Ishikawa (cell line): ENCODE results near the gene LRRC30.

Experiments used
- CEBPB ChIP-seq: IDR thresholded peaks from 2 replicates; pipeline ENCODE4 v1.6.1; 2012
- CREB1 ChIP-seq: IDR thresholded peaks from 2 replicates; pipeline ENCODE4 v1.6.1; 2012; ENCODE audit warnings: low read depth
- EGR1 ChIP-seq: IDR thresholded peaks from 2 replicates; pipeline ENCODE4 v1.6.1; 2012
- EP300 ChIP-seq: IDR thresholded peaks from 2 replicates; pipeline ENCODE4 v1.6.1; 2012; ENCODE audit warnings: borderline replicate concordance
- NFIC ChIP-seq: IDR thresholded peaks from 2 replicates; pipeline ENCODE4 v1.6.1; 2012
- RAD21 ChIP-seq: IDR thresholded peaks from 2 replicates; pipeline ENCODE4 v1.6.1; 2012; ENCODE audit warnings: low read depth
- TAF1 ChIP-seq: IDR thresholded peaks from 2 replicates; pipeline ENCODE4 v1.6.1; 2012; ENCODE audit warnings: low read depth, mild to moderate bottlenecking
- TCF12 ChIP-seq: IDR thresholded peaks from 2 replicates; pipeline ENCODE4 v1.6.1; 2012; ENCODE audit warnings: low read depth
- YY1 ChIP-seq: IDR thresholded peaks from 2 replicates; pipeline ENCODE4 v1.6.1; 2012; ENCODE audit warnings: low read depth
- ZBTB7A ChIP-seq: IDR thresholded peaks from 2 replicates; pipeline ENCODE4 v1.6.1; 2012; ENCODE audit warnings: low read depth
- TF ChIP-seq, protein P1 (sequence below): IDR thresholded peaks from 2 replicates; pipeline ENCODE4 v1.6.1; 2012; ENCODE audit warnings: low read depth, mild to moderate bottlenecking
- TF ChIP-seq, protein P2 (sequence below): IDR thresholded peaks from 2 replicates; pipeline ENCODE4 v1.6.1; 2012
- TF ChIP-seq, protein P3 (sequence below): IDR thresholded peaks from 2 replicates; pipeline ENCODE4 v1.6.1; 2012

DNA sequence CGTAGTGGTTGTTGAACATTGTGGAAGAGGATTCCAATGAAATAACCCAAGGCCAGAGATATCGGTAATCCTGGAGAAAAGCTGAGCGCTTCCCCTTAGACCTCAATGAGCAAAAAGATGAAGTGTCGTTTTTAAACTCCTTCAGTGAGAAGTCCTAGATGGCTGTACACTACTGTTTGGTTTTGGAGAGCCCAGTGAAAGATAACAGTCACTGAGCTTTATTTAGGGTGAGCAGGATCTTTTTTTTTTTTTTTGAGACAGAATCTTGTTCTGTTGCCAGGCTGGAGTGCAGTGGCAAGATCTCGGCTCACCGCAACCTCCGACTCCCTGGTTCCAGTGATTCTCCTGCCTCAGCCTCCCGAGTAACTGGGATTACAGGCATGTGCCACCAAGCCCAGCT, 24.2 kb downstream of the LRRC30 start:
- TF ChIP-seq CEBPB (no peak), TCF12 (no peak), EGR1 (no peak), EP300 (no peak), YY1 (no peak), CREB1 (no peak), RAD21 (no peak), TAF1 (no peak), ZBTB7A (no peak), NFIC (no peak)
- TF ChIP-seq, protein P1, sequence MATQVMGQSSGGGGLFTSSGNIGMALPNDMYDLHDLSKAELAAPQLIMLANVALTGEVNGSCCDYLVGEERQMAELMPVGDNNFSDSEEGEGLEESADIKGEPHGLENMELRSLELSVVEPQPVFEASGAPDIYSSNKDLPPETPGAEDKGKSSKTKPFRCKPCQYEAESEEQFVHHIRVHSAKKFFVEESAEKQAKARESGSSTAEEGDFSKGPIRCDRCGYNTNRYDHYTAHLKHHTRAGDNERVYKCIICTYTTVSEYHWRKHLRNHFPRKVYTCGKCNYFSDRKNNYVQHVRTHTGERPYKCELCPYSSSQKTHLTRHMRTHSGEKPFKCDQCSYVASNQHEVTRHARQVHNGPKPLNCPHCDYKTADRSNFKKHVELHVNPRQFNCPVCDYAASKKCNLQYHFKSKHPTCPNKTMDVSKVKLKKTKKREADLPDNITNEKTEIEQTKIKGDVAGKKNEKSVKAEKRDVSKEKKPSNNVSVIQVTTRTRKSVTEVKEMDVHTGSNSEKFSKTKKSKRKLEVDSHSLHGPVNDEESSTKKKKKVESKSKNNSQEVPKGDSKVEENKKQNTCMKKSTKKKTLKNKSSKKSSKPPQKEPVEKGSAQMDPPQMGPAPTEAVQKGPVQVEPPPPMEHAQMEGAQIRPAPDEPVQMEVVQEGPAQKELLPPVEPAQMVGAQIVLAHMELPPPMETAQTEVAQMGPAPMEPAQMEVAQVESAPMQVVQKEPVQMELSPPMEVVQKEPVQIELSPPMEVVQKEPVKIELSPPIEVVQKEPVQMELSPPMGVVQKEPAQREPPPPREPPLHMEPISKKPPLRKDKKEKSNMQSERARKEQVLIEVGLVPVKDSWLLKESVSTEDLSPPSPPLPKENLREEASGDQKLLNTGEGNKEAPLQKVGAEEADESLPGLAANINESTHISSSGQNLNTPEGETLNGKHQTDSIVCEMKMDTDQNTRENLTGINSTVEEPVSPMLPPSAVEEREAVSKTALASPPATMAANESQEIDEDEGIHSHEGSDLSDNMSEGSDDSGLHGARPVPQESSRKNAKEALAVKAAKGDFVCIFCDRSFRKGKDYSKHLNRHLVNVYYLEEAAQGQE: no peak
- TF ChIP-seq, protein P2, sequence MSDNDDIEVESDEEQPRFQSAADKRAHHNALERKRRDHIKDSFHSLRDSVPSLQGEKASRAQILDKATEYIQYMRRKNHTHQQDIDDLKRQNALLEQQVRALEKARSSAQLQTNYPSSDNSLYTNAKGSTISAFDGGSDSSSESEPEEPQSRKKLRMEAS: no peak
- TF ChIP-seq, protein P3, sequence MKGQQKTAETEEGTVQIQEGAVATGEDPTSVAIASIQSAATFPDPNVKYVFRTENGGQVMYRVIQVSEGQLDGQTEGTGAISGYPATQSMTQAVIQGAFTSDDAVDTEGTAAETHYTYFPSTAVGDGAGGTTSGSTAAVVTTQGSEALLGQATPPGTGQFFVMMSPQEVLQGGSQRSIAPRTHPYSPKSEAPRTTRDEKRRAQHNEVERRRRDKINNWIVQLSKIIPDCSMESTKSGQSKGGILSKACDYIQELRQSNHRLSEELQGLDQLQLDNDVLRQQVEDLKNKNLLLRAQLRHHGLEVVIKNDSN: no peak
